Activated naive CD4-positive, alpha-beta T cell treated with anti-CD3 and anti-CD28 coated beads, Interleukin-2, amount 10 ng/mL, durations not matched to agents 5 hours and 36 hours (primary cell): Measurements from ENCODE around the gene SLC13A5. TPM values are rescaled to one million over a fixed set of nuclear protein-coding genes. Genes with fewer than 3 reads are reported as not detected.

Experiments used
- microRNA-seq: library from miRNA; unstranded; fragments of <30 nt; microRNA quantifications from one replicate; pipeline ENCODE4 v1.2.0, GENCODE V29; 2022; ENCODE audit warnings: borderline microRNAs expressed, borderline replicate concordance
- total RNA-seq, 2 experiments: library from RNA; stranded (reverse); gene quantifications; one replicate each; pipeline ENCODE4 v1.2.3, GENCODE V29; 2021

The SLC13A5 gene
- not detected for total RNA-seq

DNA sequence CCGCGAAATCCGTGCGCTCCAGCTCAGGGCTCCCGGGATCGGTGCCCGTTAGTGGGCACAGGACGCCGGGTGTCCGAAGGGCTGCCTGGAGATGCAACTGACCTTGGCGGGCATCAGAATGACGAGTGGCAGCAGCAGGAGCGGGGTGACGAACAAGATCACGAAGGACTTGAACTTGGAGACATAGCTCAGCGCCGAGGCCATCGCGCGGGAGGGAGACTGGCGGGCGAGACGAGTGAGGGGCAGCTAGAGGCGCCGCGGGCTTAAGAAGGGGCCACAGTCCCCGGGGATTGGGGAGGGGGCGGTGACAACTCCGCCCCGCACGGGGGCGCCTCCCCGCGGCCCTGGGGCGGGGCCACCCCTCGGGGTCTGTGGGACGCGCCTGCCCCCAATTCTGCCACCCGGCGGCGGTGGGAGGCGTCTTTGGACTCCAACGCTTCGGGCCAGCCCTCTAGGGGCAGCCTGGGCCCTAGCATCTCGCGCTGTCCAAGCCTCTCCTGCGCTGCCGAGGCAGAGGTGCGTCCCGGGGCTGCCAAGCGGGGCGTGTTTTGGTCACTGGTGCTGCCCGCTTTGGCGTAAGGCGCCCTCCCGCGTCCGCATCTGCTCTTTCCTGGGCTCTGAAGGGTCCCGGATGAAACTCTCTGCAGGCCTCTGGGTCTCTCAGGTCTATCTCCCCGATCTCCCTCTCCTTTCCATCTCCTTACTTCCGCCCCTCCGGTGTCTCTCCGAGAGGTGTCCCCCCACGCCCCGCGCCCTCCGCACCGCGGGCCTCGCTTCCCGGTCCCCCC is at the start of gene SLC13A5:
Gene SLC13A5, minus strand, starts transcription at position 240 of the 788 bp plus-strand sequence. Its CDS starts 36 bp downstream, at position 204.

DNA sequence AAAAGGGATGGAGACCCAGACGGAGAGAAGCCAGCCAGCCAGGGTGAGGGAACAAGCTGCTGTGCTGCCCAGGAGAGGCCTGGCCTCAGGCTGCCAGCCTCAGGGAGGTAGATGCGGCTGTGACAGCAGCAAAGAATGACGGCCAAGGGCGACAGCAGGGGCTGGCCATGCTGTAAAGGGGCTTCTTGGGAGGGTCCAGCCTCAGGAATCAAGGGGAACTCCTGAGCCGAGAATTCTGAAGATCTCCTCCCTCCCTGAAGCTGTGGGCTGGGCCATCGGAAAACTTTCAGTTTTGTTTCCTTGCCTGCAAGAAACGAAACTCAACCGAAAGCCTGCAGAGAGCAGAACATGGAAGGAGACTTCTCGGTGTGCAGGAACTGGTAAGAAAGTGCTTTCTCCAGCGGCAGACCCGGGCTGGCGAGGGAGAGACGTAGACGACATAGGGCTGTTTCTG is 42.6 kb upstream of the SLC13A5 start, which contains the start of gene XAF1:
Gene XAF1, plus strand, starts transcription at position 316 of the 454 bp plus-strand sequence. Its CDS starts 33 bp downstream, at position 349.

DNA sequence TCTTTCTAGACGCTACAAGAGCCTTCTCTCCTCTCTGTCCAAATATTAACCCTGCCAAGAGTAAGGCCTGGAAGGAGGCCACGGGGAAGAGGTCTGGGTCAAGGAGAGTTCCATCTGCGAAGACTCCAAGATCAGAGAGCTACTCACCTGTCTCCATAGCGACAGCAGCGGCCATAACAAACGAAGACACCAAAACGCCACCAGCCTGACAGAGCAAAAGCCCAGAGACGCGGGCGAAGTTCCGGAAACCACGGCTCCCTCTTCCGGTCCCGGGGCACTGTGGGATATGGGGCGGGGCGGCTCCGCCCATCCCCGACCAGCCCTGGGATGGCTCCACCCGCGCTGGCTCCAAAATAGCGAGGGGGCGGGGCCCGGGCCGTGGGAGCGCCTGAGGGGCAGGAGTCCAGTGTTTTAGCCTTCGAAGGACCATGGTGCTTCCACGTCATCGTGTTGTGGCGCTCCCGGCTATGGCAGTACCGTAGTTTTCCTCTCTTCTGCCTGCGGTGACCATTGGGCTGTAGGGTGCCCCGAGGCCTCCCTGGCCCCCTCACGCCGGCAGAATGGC is 61.7 kb downstream of the SLC13A5 start, which contains the start of the genes C17orf100 and MED31:
Gene C17orf100, plus strand, starts transcription at position 409 of the 565 bp plus-strand sequence. Its CDS starts 152 bp downstream, at position 561.
Gene MED31, minus strand, starts transcription at position 252 of the 565 bp plus-strand sequence. Its CDS starts 77 bp downstream, at position 175.

DNA sequence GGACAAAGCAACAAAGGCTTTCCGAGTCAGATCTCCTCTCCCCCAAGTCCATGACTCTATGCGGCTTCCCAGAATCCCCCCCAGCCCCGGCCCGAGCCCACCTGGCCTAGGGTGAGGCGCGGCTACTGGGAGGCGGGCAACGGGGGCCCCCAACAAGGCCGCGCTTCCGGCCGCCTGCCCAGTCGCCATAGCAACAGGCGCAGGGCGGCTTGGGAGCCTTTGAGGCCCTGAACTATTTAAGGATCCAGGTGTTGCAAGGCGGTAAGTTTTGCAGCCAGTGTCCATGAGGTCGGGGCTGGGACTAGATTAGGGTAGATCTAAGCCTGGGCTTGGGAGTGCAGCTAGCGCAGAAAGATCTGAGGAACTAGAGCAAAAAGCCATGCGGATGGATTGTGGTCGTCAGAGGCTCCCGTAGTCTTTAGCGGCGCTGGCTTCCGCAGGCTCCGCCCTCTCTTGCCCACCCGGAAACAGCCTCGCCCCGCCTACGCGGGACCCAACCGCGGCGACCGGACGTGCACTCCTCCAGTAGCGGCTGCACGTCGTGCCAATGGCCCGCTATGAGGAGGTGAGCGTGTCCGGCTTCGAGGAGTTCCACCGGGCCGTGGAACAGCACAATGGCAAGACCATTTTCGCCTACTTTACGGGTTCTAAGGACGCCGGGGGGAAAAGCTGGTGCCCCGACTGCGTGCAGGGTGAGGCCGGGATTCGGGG is 72.5 kb downstream of the SLC13A5 start, which contains the start of the genes KIAA0753 and TXNDC17:
Gene KIAA0753, minus strand, starts transcription at position 176 of the 711 bp plus-strand sequence. CDS start 5,608 bp downstream, outside the sequence.
Gene TXNDC17, plus strand, starts transcription at position 525 of the 711 bp plus-strand sequence. Its CDS starts 23 bp downstream, at position 548.

Small RNA genes within 50 kb of the gene (microRNA-seq; reads per million reads assigned to microRNA genes)
- gene MIR4520-1, result not detected
- gene MIR4520-2, result not detected

Other genes starting within 250 kb of the SLC13A5 start
- gene PITPNM3, start 156.8 kb downstream of the SLC13A5 start, total RNA-seq, result under 1 TPM; 0.55 to 0.60 TPM
- gene KIAA0753, start 72.7 kb downstream of the SLC13A5 start, total RNA-seq, result 10 to 100 TPM; 12.9 to 16.4 TPM
- gene TXNDC17, start 72.3 kb downstream of the SLC13A5 start, total RNA-seq, result 10 to 100 TPM; 56.1 to 61.3 TPM
- 10 to 100 TPM; 20.5 to 25.5 TPM for gene MED31, start 61.8 kb downstream of the SLC13A5 start, total RNA-seq
- 1 to 10 TPM; 3.3 to 4.3 TPM for gene C17orf100, start 61.6 kb downstream of the SLC13A5 start, total RNA-seq
- 100 to 1,000 TPM; 156 to 163 TPM for gene XAF1, start 42.7 kb upstream of the SLC13A5 start, total RNA-seq
- under 1 TPM; 0.65 to 0.81 TPM for gene FBXO39, start 62.8 kb upstream of the SLC13A5 start, total RNA-seq
- gene TEKT1, start 118.4 kb upstream of the SLC13A5 start, total RNA-seq, result not detected